Esophagus muscularis mucosa (tissue), 4 donors: Measurements from ENCODE around the gene BRSK1.

Experiments used
- EP300 ChIP-seq: sonication (generic); formaldehyde crosslinking; IDR thresholded peaks from one replicate; pipeline ENCODE4 v1.6.1; 2017; ENCODE audit warnings: antibody characterized with exemption
- POLR2AphosphoS5 ChIP-seq, 2 donors: sonication (generic); formaldehyde crosslinking; IDR thresholded peaks; one replicate each; pipeline ENCODE4 v1.6.1; 2017; ENCODE audit warnings: antibody characterized with exemption in 2 of 2
- TF ChIP-seq, protein P1 (sequence below), 3 experiments: fragments of 200-600 bp in 2 of 3; fragments of 450-650 bp in 1 of 3; sonication (generic) in 2 of 3; IDR thresholded peaks; one replicate each; pipeline ENCODE4 v1.5.1; 2017 to 2019; ENCODE audit warnings: antibody characterized with exemption in 3 of 3, mild to moderate bottlenecking in 2 of 3, moderate library complexity in 1 of 3

DNA sequence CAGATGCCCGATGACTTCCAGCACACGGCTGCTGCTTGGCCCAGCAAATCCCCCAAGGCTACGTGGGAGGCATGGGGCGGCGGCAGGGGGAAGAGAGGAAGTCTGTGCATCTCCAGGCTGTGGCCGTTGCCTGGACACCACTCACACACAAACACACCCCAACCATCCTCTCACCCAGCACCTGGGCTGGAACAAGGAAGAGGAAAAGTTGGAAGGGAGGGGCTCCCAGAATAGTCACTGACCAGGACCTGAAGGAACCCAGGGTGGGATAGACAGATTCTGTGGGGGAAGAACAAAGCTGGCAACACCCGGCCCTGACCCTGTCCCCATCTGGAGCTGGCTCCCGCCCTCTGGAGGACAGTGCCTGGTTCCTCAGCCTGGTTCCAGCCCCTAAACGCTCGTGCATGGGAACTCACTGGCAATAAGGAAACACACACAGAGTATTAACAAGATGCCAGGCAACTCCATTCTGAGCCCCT, 36.1 kb upstream of the BRSK1 start:
- TF ChIP-seq, protein P1, sequence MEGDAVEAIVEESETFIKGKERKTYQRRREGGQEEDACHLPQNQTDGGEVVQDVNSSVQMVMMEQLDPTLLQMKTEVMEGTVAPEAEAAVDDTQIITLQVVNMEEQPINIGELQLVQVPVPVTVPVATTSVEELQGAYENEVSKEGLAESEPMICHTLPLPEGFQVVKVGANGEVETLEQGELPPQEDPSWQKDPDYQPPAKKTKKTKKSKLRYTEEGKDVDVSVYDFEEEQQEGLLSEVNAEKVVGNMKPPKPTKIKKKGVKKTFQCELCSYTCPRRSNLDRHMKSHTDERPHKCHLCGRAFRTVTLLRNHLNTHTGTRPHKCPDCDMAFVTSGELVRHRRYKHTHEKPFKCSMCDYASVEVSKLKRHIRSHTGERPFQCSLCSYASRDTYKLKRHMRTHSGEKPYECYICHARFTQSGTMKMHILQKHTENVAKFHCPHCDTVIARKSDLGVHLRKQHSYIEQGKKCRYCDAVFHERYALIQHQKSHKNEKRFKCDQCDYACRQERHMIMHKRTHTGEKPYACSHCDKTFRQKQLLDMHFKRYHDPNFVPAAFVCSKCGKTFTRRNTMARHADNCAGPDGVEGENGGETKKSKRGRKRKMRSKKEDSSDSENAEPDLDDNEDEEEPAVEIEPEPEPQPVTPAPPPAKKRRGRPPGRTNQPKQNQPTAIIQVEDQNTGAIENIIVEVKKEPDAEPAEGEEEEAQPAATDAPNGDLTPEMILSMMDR (IDR thresholded peaks at IDR 0.05) = no peak
- TF ChIP-seq POLR2AphosphoS5 (IDR thresholded peaks at IDR 0.05) (no peak), EP300 (no peak)
